Vagina (tissue), 2 donors: Measurements from ENCODE around the gene CLIC3.

Source experiments
- CTCF ChIP-seq, 3 experiments: fragments of 450-650 bp in 2 of 3; fragments of 200-600 bp in 1 of 3; sonication (generic) in 1 of 3; IDR thresholded peaks; one replicate each; pipeline ENCODE4 v1.5.1; 2017 to 2019; ENCODE audit warnings: antibody characterized with exemption in 3 of 3, mild to moderate bottlenecking in 2 of 3, moderate library complexity in 2 of 3
- POLR2A ChIP-seq, 2 donors: fragments of 450-650 bp; IDR thresholded peaks; one replicate each; pipeline ENCODE4 v1.6.1; 2017; ENCODE audit warnings: antibody characterized with exemption in 2 of 2, mild to moderate bottlenecking in 2 of 2, moderate library complexity in 2 of 2
- POLR2AphosphoS5 ChIP-seq, 2 donors: sonication (generic); formaldehyde crosslinking; IDR thresholded peaks; one replicate each; pipeline ENCODE4 v1.9.0; 2017; ENCODE audit warnings: antibody characterized with exemption in 2 of 2, mild to moderate bottlenecking in 2 of 2, low read depth in 1 of 2; ENCODE audit not compliant: insufficient read depth in 1 of 2

DNA sequence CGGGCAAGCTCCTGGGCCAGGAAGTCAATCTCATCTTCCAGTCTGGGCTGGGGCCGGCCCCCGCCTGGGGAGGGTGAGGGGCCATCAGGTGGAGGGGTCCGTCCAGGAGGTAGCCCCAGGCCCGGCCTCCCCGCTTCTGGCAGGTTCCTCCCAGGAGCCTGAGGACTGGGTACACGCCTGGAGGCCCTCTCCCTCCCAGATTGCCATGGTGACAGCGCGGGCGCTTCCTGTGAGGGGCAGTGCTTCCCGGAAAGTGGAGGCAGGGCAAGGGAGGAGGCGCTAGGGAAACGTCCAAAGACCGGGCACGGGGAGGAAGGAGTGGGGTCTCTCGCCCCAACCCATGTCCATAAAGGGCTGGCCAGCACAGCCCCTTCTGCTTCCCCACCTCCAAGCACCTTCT lies 44.8 kb upstream of the CLIC3 start:
- TF ChIP-seq POLR2A (IDR thresholded peaks at IDR 0.05) (no peak), CTCF (IDR thresholded peaks at IDR 0.05) (no peak), POLR2AphosphoS5 (IDR thresholded peaks at IDR 0.05; ENCODE audit: insufficient read depth in 1 of 2, low read depth in 1 of 2) (no peak)
